ENCODE measurements around the gene HEXD. TPM values are rescaled to one million over a fixed set of nuclear protein-coding genes. Genes with fewer than 3 reads are reported as not detected.
"Not testable (repeated sequence)": the region's sequence is repeated elsewhere in the genome, so short reads cannot be mapped to it uniquely, and the experiment has no call there.

HEXD gene
- 10 to 100 TPM; 62.8 to 66.8 (median 66.4) TPM for polyA plus RNA-seq

DNA sequence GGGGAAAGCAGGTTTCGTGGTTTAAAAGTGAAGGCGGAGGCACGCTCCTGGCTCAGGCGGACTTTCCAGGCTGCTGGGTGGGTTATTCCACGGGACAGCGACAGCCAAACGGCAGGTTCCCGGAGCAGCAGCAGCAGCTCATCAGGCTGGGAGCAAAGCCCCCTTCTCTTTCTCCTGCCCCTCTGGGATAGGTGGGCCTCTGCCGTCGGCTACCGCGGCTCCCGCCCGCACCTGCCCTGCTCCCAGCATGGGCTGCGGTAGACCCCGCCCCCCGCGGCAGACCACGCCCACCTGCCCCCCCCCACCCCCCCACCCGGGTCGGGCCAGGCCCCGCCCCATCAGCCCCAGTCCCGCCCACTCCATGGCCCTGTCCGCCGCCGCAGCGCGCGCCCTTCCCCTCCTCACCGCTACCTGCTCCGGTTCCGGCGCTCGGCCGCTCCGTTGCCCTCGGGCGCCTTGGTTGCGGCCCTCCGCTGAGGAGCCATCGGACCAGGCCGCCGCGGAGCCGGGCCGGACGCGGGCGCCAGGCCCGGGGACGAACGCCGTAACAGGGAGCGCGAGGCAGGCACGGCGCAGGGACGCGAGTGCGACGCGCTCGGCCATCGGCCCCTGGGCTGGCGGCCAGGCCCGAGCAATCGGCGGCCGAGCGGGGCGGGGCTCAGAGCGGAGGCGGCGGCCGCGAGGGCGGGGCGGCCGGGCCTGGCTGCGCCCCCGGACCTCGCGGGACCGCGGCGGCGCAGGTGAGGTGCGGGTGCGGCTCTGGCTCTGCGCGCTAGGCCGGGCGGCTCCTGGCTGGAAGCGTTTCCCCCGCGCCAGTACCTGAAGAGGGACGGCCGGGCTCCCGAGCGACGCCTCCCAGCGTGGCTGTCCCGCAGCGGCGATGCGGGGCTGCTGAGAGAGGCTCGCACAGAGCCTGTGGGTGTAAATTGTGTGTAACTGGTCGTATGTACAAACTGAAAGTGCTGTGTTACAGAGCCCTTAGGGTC is at the start of gene HEXD, which contains the start of gene OGFOD3:
HEXD (plus strand) TSS at position 347 of the 986 bp plus-strand sequence. CDS start 1,453 bp downstream, outside the sequence.
OGFOD3 (minus strand) TSS at position 586 of the 986 bp plus-strand sequence; CDS start at position 485, 101 bp downstream.
- no peak within 1 kb of the TSS for H3K27ac ChIP-seq (ENCODE audit: low read depth, low read length)

DNA sequence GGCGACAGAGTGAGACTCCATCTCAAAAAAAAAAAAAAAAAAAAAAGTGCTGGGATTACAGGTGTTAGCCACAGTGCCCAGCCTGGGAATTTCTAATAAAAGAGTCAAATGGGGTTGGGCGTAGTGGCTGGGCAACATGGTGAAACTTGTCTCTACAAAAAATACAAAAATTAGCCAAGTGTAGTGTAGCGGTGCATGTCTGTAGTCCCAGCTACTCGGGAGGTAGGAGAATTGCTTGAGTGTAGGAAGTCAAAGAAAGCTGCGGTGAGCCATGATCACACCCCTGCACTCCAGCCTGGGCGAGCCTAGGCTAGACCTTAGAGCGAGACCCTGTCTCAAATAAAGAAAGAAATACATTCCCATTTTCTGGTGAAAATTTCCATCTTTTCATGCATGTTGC is 48.9 kb upstream of the HEXD start:
- H3K27ac ChIP-seq (ENCODE audit: low read depth, low read length): no peak overlapping the region
- 93 to 96% (median 93%) methylated on average over 6 of the region's 7 CpGs for WGBS, 3 donors

More for the DNA sequence above, at the start of gene HEXD, which contains the start of gene OGFOD3:
- WGBS, 3 donors: 1% methylated on average over 71 to 108 of the region's 108 CpGs

DNA sequence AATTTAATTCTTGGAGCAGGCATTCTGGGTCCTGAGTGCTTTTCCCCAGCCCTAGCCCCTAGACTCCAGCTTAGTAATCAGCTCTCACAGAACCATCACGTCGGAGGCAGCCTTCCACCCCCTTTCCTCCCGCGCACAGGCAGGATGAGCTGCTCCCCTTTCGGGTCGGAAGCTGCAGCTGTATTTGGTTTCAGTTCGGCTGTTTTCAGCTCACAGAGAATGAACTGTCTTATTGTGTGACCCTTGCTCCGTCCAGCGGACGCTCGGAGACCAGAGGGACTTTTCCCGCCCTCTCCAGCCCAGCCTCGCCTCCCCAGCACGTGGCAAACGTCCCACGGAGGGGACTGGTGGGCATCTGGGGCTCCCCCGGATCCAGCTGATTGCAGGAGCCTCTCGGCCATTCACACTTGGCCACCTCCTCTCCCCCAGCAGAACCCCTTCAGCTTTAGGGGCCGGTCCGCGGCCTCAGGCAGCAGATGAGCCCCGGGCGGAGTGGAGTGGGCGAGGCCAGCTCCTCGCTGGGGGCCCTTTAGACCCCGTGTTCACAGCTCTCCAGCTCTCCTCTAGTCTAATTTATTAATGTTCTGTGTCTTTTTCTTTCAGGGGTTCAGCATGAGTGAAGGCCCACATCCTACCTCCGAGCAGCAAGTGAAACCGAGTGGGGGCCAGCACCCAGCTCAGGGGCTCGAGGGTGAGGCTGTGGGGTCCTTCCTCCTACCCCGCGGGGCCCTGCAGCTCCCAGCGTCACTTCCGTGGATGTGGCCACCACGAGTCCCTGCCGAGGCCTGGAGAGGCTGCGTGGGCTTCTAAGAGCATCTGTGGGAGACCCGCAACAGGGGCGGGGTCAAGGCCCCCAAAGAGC is 47.4 kb upstream of the HEXD start:
- no peak overlapping the region for H3K27ac ChIP-seq (ENCODE audit: low read depth, low read length)
- WGBS, 3 donors: 25 to 31% (median 26%) methylated on average over 38 of the region's 38 CpGs

DNA sequence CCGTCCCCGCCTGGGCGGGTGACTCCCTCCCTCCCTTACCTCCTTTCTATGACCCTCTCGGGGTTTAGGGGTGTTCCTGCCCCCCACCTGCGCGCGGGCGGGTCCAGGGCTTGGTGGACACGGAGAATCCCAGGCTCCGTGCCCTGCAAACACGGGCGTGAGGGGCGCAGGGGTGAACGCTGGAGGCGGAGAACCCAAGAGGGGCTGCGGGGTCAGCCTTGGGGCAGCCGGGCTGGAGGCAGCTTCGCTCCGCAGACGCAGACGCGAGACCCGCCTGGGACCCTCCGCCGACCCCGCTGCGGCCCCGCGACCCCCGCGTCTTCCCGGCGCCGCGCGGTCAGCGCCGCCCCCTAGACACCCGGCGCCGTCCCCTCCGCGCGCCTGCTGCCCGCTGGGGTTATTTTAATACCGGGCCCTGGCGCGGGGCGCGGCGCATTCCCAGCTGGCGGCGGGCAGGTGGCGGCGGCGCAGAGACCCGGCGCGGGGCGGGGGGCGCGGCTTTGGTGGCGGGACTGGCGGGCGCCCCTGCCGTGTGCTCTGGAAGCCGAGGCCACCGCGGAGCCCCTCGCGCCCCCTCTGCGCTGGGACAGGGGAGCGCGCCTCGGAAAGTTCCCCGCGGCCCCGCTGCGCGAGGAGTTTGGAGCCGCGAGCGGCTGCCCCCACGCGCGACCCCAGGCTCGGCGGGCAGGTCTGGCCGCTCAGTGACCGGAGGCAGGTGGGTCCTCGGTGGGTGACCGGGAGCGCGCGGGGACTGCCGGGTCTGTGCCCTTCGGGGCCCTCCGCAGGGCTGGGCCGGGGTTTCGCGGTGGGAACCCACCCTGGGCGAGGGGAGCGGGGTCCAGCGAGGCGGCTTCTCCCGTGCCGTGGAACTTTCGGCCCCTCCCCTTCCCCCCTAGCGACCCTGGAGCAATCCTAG is 46.6 kb upstream of the HEXD start, which contains the start of gene UTS2R:
UTS2R (plus strand) TSS at position 433 of the 916 bp plus-strand sequence. CDS start 2,560 bp downstream, outside the sequence.
- 2 to 6% (median 5%) methylated on average over 78 to 109 of the region's 109 CpGs for WGBS, 3 donors
- H3K27ac ChIP-seq (ENCODE audit: low read depth, low read length): no peak within 1 kb of the TSS

DNA sequence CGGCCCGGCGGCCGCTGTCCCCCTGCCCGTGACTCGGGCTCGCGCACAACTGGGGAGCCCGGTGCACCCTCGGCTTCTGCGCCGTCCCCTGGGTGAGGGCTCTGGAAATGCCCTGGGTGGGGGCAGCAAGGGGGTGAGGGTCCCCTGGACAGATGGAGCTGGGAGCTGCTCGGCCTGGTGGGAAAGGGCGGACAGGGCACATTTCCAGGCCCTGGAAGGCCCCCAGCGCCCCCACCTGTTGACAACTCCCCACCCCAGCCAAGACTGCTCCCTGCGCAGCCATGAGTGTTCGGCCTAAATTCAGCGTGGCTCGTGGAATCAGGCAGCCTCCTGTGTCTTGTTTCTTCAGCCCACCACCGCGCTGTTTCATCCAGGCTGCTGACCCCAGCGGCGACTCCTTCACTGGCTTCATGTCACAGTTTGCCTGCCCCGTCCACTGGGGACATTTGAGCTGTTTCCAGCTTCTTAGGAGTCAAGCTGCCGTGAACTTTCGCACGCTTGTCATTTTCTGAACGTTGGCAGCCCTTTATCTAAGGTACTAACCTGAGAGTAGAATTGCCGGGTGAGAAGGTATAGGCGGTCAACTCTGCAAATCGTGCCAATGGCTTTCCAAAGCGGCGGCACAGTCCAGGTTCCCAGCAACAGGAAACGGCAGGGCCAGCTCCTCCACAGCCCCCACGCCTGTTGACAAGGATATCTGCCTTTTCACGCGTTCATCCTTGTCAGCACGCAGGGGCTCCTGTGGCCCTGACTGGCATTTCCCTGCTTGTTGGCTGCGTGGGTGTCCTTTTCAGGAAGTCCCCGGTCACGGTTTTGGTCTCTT is 45.7 kb upstream of the HEXD start:
- 22 to 46% (median 37%) methylated on average over 41 of the region's 41 CpGs for WGBS, 3 donors

DNA sequence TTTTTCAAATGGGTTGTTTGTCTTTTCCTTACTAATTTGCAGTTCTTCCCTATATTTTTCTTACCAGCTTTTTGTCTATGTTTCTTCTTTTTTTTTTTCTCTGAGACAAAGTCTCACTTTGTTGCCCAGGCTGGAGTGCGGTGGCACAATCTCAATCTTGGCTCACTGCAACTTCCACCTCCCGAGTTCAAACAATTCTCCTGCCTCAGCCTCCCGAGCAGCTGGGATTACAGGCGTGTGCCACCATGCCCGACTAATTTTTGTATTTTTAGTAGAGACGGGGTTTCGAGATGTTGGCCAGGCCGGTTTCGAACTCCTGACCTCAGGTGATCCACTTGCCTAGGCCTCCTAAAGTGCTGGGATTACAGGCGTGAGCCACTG is 45.1 kb upstream of the HEXD start:
- WGBS, 3 donors: 85 to 94% (median 86%) methylated on average over 10 of the region's 10 CpGs
- H3K27ac ChIP-seq (ENCODE audit: low read depth, low read length): not testable (repeated sequence)

More for the DNA sequence above, 45.7 kb upstream of the HEXD start:
- no peak overlapping the region for H3K27ac ChIP-seq (ENCODE audit: low read depth, low read length)

DNA sequence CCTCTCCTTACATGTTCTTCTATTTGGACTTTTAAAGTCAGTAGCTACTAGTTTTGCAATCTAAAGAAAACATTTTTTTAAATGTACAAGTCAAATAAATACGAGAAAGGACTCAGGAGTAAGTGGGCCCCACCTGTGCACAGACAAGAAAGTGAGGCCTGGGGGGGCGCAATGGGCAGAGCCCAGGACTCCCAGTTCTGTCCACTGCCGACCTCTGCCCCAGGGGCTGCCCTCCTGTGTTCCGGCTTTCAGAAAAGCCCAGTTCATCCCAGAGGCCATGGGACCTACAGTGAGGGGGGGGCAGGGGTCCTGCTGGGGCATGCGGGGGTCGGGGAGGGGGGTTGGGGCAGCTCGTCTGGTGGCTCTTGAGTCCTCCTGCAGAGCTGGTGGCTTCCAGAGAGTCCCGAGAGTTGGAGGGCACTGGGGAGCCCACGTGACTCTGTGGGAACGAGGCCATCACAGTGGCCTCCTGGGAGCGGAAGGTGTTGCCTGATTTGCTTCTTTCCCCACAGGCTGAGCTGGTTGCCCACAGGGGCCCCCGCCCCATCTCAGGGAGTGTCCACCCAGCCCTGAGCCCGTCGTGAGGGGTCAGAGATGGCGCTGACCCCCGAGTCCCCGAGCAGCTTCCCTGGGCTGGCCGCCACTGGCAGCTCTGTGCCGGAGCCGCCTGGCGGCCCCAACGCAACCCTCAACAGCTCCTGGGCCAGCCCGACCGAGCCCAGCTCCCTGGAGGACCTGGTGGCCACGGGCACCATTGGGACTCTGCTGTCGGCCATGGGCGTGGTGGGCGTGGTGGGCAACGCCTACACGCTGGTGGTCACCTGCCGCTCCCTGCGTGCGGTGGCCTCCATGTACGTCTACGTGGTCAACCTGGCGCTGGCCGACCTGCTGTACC is 44.2 kb upstream of the HEXD start:
- 85 to 91% (median 88%) methylated on average over 32 to 37 of the region's 37 CpGs for WGBS, 3 donors
- no peak overlapping the region for H3K27ac ChIP-seq (ENCODE audit: low read depth, low read length)

DNA sequence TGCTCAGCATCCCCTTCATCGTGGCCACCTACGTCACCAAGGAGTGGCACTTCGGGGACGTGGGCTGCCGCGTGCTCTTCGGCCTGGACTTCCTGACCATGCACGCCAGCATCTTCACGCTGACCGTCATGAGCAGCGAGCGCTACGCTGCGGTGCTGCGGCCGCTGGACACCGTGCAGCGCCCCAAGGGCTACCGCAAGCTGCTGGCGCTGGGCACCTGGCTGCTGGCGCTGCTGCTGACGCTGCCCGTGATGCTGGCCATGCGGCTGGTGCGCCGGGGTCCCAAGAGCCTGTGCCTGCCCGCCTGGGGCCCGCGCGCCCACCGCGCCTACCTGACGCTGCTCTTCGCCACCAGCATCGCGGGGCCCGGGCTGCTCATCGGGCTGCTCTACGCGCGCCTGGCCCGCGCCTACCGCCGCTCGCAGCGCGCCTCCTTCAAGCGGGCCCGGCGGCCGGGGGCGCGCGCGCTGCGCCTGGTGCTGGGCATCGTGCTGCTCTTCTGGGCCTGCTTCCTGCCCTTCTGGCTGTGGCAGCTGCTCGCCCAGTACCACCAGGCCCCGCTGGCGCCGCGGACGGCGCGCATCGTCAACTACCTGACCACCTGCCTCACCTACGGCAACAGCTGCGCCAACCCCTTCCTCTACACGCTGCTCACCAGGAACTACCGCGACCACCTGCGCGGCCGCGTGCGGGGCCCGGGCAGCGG is 43.4 kb upstream of the HEXD start:
- WGBS, 3 donors: 31 to 59% (median 32%) methylated on average over 67 to 79 of the region's 79 CpGs
- no peak overlapping the region for H3K27ac ChIP-seq (ENCODE audit: low read depth, low read length)

DNA sequence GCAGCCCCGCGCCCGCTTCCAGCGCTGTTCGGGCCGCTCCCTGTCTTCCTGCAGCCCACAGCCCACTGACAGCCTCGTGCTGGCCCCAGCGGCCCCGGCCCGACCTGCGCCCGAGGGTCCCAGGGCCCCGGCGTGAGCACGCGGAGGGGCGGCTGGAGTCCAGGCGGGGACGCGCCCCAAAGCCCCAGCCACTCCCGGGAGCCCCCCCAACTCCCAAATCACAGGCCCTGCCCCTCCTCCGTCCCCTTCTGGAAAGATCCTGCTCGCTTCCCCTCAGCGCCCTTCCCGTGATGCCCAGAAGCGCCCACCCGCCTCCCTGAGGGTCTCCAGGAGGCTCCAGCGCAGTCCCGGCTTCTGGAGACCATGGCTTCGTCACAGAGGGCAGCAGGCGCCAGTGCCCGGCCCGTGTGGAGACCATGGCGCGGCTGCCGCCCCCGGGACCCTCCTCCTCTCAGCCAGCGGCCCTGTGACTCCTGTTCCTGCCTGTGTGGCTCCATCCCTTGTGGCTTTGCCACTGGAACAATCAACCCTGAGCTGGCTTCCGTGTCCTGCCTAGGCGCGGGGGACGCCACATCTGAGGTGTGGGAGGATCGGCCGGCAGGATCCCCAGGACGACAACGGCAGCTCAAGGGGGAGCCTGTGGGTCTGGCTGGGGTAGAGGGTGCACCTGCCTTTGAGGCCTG is 42.6 kb upstream of the HEXD start:
- no peak overlapping the region for H3K27ac ChIP-seq (ENCODE audit: low read depth, low read length)
- WGBS, 3 donors: 48 to 70% (median 54%) methylated on average over 38 to 46 of the region's 46 CpGs

DNA sequence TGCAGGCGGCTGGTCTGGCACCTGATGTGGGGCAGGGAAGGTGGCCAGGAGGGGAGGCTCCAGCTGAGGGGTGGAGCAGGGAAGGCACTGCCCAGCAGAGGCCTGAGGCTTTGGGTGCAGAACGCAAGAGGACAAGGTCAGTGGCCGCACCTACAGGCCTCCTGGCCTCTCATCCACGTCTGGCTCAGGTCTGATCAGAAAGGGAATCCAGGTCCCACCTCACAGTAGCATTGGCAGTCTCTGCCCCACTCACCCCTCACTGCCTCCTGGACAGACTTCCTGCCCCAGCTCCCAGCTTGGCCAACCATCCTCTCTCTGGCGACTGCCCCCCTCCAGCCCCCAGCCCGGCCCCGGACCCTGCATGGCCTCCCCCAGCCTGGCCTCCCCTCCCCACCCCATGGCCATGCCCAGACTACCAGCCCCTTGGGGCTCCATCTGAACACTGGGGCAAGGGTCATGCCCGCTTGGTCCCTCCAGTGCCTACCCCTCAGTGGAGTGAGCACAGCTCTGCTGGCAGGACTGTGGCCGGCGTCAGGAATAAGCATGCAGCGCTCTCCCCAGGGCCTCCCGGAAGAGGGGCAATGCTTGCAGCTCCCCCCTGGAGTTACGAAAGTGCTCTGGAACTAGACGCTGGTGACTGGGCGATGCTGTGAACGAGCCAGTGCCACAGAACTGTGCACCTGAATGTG is 42.0 kb upstream of the HEXD start:
- WGBS, 3 donors: 66 to 73% (median 71%) methylated on average over 16 of the region's 16 CpGs
- H3K27ac ChIP-seq (ENCODE audit: low read depth, low read length): no peak overlapping the region

DNA sequence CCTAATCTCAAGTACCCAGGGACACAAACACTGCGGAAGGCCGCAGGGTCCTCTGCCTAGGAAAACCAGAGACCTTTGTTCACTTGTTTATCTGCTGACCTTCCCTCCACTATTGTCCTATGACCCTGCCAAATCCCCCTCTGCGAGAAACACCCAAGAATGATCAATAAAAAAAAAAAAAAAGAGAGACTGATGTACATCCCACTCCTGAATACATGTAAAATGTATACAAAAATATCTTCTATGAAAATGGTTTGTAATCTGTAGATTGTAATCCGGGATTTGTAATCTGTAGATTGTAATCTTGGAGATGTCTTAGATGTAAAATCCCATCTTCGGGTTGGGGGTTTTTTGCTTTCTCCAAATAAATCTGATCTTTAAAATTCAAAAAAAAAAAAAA is 40.9 kb upstream of the HEXD start:
- not testable (repeated sequence) for H3K27ac ChIP-seq (ENCODE audit: low read depth, low read length)
- 43 to 72% (median 54%) methylated on average over 2 to 3 of the region's 5 CpGs for WGBS, 3 donors

DNA sequence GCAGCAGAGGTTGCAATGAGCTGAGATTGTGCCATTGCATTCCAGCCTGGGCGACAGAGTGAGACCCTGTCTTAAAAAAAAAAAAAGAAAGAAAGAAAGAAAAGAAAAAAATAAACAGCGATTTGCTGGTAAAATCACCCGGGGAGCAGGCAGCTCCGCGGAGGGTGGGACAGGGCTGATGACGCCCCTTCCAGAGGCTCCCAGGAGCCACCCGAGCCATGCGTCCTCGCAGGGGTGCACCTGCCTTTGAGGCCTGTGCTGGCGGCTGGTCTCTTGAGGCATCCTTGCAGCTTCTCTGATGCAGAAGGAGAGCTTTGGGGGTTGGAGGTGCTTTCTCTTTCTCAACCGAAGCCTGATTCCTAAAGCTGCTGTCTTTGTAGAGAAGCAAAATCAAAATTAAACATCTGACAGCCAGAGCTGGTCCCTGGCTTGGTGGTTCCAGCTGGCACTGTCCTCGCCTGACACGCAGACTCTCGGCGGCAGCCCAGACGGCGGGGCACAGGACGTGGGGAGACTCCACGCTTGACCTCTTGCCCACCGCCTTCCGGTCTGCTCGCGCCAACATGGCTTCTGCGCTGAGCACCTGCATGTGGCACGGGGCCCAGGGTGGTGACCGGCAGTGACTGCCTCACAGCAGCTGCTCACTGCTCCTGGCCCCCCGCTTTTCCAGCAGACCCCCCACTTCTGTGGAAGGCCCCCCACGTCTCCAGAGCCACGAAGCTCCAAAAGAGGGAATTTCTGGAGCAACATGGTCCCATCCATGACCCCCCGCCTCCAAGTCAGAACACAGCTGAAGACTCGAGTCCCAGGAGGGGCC is 40.0 kb upstream of the HEXD start:
- no peak overlapping the region for H3K27ac ChIP-seq (ENCODE audit: low read depth, low read length)
- 76 to 82% (median 77%) methylated on average over 31 of the region's 31 CpGs for WGBS, 3 donors

DNA sequence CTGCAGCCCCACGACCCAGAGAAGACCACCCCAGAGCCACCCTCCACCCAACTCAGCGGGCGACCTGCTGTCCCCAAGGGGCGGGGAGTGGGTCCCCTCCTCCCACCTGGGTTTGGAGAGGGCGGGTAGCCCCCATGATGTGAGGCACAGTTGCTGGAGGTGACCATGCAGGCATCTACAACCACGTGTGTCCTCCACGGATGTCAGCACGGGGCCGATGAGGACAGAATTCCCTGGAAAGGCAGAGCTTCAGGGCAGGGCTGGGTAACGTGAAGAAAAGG is 39.5 kb upstream of the HEXD start:
- WGBS, 3 donors: 61 to 68% (median 66%) methylated on average over 10 of the region's 10 CpGs

More for the DNA sequence above, 39.5 kb upstream of the HEXD start:
- H3K27ac ChIP-seq (ENCODE audit: low read depth, low read length): no peak overlapping the region
